B cell (primary cell): ENCODE results near the gene MRPL32.

Source experiments
- EZH2 ChIP-seq: IDR thresholded peaks from 2 replicates; pipeline ENCODE4 v1.6.1; 2012; ENCODE audit warnings: borderline replicate concordance, low read depth, mild to moderate bottlenecking, moderate library complexity, low read length; ENCODE audit not compliant: insufficient read depth, poor library complexity, severe bottlenecking
- TF ChIP-seq, protein P1 (sequence below): fragments of 200-600 bp; IDR thresholded peaks from one replicate; pipeline ENCODE4 v1.8.0; 2022; ENCODE audit warnings: antibody characterized with exemption, mild to moderate bottlenecking

DNA sequence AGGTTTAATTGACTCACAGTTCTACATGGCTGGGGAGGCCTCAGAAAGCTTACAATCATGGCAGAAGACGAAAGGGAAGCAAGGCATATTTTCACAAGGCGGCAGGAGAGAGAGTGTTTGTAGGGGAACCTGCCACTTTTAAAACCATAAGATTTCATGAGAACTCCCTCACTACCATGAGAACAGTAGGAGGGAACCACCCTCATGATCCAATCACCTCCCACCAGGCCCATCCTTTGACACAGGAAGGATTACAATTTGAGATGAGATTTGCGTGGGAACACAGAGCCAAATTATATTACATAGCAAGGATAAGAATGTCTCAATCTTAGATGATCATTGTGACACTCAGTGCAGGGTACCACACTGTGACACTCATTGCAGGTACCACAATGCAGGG is 44.2 kb downstream of the MRPL32 start:
- TF ChIP-seq, protein P1, sequence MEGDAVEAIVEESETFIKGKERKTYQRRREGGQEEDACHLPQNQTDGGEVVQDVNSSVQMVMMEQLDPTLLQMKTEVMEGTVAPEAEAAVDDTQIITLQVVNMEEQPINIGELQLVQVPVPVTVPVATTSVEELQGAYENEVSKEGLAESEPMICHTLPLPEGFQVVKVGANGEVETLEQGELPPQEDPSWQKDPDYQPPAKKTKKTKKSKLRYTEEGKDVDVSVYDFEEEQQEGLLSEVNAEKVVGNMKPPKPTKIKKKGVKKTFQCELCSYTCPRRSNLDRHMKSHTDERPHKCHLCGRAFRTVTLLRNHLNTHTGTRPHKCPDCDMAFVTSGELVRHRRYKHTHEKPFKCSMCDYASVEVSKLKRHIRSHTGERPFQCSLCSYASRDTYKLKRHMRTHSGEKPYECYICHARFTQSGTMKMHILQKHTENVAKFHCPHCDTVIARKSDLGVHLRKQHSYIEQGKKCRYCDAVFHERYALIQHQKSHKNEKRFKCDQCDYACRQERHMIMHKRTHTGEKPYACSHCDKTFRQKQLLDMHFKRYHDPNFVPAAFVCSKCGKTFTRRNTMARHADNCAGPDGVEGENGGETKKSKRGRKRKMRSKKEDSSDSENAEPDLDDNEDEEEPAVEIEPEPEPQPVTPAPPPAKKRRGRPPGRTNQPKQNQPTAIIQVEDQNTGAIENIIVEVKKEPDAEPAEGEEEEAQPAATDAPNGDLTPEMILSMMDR: no peak
- TF ChIP-seq EZH2: no peak
